HepG2 (cell line): ENCODE measurements around the gene ZNF48. TPM values are rescaled to one million over a fixed set of nuclear protein-coding genes. Genes with fewer than 3 reads are reported as not detected.

Experiments
- JDP2 ChIP-seq: sonication (generic); formaldehyde crosslinking; IDR thresholded peaks from 2 replicates; pipeline ENCODE4 v1.8.1; 2022; ENCODE audit warnings: missing genetic modification reagents, borderline replicate concordance
- ZBTB25 ChIP-seq: IDR thresholded peaks from 2 replicates; pipeline ENCODE4 v1.6.1; 2018; ENCODE audit warnings: missing genetic modification reagents
- ZNF264 ChIP-seq: sonication (generic); formaldehyde crosslinking; IDR thresholded peaks from 2 replicates; pipeline ENCODE4 v1.4.0; 2020; ENCODE audit warnings: missing genetic modification reagents
- ZNF275 ChIP-seq: sonication (generic); formaldehyde crosslinking; IDR thresholded peaks from 2 replicates; pipeline ENCODE4 v1.8.0; 2022; ENCODE audit warnings: missing genetic modification reagents, mild to moderate bottlenecking, inconsistent platforms, borderline replicate concordance
- ZNF687 ChIP-seq: sonication (generic); formaldehyde crosslinking; IDR thresholded peaks from 2 replicates; pipeline ENCODE4 v1.5.1; 2020; ENCODE audit warnings: mild to moderate bottlenecking, missing genetic modification reagents, moderate library complexity
- polyA plus RNA-seq, 8 experiments: library from polyadenylated mRNA; depleted of rRNA in 3 of 8; stranded (reverse) in 7 of 8; unstranded in 1 of 8; fragments of >200 nt; fragmentation: Illumina TruSeq in 4 of 8; extraction: Trizol in 4 of 8; gene quantifications; 2 replicates each; pipeline versions ENCODE4 v1.2.1 to v1.2.3, GENCODE V29; 2011 to 2016; ENCODE audit warnings: low read depth in 4 of 8, missing spikeins in 1 of 8, mixed read lengths in 1 of 8; ENCODE audit not compliant: insufficient read depth in 1 of 8
- total RNA-seq, 5 experiments: library from RNA; depleted of rRNA; stranded (reverse); fragments of >200 nt; fragmentation: Illumina TruSeq; extraction: Trizol; gene quantifications; 2 replicates each; pipeline ENCODE4 v1.2.3, GENCODE V29; 2016; ENCODE audit warnings: low read depth in 1 of 5
- TF ChIP-seq, protein P1 (sequence below): sonication (generic); formaldehyde crosslinking; IDR thresholded peaks from 2 replicates; pipeline ENCODE4 v1.5.0; 2020; ENCODE audit warnings: mild to moderate bottlenecking, missing genetic modification reagents, borderline replicate concordance
- TF ChIP-seq, protein P2 (sequence below): sonication (generic); formaldehyde crosslinking; IDR thresholded peaks from 2 replicates; pipeline ENCODE4 v1.5.1; 2020; ENCODE audit warnings: missing genetic modification reagents, mild to moderate bottlenecking, borderline replicate concordance
- TF ChIP-seq, protein P3 (sequence below): sonication (generic); formaldehyde crosslinking; IDR thresholded peaks from 2 replicates; pipeline ENCODE4 v1.4.0; 2020; ENCODE audit warnings: mild to moderate bottlenecking, low read depth, missing genetic modification reagents

ZNF48 gene
- total and polyA plus RNA-seq, 2 of the 13 experiments (the other 11 are each of a cell fraction or from before 2014, with no cell fraction given), result 9.9 to 12.3 TPM

GRCh38 chr16:30429678-30430427, 34.6 kb downstream of the ZNF48 start, which contains the start of gene DCTPP1 (continued):
- TF ChIP-seq, protein P1, sequence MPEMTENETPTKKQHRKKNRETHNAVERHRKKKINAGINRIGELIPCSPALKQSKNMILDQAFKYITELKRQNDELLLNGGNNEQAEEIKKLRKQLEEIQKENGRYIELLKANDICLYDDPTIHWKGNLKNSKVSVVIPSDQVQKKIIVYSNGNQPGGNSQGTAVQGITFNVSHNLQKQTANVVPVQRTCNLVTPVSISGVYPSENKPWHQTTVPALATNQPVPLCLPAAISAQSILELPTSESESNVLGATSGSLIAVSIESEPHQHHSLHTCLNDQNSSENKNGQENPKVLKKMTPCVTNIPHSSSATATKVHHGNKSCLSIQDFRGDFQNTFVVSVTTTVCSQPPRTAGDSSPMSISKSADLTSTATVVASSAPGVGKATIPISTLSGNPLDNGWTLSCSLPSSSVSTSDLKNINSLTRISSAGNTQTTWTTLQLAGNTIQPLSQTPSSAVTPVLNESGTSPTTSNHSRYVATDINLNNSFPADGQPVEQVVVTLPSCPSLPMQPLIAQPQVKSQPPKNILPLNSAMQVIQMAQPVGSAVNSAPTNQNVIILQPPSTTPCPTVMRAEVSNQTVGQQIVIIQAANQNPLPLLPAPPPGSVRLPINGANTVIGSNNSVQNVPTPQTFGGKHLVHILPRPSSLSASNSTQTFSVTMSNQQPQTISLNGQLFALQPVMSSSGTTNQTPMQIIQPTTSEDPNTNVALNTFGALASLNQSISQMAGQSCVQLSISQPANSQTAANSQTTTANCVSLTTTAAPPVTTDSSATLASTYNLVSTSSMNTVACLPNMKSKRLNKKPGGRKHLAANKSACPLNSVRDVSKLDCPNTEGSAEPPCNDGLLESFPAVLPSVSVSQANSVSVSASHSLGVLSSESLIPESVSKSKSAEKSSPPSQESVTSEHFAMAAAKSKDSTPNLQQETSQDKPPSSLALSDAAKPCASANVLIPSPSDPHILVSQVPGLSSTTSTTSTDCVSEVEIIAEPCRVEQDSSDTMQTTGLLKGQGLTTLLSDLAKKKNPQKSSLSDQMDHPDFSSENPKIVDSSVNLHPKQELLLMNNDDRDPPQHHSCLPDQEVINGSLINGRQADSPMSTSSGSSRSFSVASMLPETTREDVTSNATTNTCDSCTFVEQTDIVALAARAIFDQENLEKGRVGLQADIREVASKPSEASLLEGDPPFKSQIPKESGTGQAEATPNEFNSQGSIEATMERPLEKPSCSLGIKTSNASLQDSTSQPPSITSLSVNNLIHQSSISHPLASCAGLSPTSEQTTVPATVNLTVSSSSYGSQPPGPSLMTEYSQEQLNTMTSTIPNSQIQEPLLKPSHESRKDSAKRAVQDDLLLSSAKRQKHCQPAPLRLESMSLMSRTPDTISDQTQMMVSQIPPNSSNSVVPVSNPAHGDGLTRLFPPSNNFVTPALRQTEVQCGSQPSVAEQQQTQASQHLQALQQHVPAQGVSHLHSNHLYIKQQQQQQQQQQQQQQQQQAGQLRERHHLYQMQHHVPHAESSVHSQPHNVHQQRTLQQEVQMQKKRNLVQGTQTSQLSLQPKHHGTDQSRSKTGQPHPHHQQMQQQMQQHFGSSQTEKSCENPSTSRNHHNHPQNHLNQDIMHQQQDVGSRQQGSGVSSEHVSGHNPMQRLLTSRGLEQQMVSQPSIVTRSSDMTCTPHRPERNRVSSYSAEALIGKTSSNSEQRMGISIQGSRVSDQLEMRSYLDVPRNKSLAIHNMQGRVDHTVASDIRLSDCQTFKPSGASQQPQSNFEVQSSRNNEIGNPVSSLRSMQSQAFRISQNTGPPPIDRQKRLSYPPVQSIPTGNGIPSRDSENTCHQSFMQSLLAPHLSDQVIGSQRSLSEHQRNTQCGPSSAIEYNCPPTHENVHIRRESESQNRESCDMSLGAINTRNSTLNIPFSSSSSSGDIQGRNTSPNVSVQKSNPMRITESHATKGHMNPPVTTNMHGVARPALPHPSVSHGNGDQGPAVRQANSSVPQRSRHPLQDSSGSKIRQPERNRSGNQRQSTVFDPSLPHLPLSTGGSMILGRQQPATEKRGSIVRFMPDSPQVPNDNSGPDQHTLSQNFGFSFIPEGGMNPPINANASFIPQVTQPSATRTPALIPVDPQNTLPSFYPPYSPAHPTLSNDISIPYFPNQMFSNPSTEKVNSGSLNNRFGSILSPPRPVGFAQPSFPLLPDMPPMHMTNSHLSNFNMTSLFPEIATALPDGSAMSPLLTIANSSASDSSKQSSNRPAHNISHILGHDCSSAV (CRISPR knock-in tag), result no peak
- peak; percentile 96; the same call in 1 of the 2 replicates for TF ChIP-seq ZNF275 (CRISPR knock-in tag)
- TF ChIP-seq ZNF687 (CRISPR knock-in tag), result peak; percentile 96
- TF ChIP-seq, protein P2, sequence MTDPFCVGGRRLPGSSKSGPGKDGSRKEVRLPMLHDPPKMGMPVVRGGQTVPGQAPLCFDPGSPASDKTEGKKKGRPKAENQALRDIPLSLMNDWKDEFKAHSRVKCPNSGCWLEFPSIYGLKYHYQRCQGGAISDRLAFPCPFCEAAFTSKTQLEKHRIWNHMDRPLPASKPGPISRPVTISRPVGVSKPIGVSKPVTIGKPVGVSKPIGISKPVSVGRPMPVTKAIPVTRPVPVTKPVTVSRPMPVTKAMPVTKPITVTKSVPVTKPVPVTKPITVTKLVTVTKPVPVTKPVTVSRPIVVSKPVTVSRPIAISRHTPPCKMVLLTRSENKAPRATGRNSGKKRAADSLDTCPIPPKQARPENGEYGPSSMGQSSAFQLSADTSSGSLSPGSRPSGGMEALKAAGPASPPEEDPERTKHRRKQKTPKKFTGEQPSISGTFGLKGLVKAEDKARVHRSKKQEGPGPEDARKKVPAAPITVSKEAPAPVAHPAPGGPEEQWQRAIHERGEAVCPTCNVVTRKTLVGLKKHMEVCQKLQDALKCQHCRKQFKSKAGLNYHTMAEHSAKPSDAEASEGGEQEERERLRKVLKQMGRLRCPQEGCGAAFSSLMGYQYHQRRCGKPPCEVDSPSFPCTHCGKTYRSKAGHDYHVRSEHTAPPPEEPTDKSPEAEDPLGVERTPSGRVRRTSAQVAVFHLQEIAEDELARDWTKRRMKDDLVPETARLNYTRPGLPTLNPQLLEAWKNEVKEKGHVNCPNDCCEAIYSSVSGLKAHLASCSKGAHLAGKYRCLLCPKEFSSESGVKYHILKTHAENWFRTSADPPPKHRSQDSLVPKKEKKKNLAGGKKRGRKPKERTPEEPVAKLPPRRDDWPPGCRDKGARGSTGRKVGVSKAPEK (CRISPR knock-in tag), result no peak
- TF ChIP-seq ZBTB25 (CRISPR knock-in tag), result peak; percentile 91
- TF ChIP-seq, protein P3, sequence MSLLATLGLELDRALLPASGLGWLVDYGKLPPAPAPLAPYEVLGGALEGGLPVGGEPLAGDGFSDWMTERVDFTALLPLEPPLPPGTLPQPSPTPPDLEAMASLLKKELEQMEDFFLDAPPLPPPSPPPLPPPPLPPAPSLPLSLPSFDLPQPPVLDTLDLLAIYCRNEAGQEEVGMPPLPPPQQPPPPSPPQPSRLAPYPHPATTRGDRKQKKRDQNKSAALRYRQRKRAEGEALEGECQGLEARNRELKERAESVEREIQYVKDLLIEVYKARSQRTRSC (CRISPR knock-in tag), result no peak
- no peak; the same call in 1 of the 2 replicates for TF ChIP-seq JDP2 (CRISPR knock-in tag)
- TF ChIP-seq ZNF264 (CRISPR knock-in tag), result peak; percentile 71
